ENCODE results near the gene SPACA4. TPM values are rescaled to one million over a fixed set of nuclear protein-coding genes. Genes with fewer than 3 reads are reported as not detected.

SPACA4 gene
- total and polyA plus RNA-seq, 9 of the 15 experiments (the other 6 are each of a cell fraction or from before 2014, with no cell fraction given) = not detected

DNA sequence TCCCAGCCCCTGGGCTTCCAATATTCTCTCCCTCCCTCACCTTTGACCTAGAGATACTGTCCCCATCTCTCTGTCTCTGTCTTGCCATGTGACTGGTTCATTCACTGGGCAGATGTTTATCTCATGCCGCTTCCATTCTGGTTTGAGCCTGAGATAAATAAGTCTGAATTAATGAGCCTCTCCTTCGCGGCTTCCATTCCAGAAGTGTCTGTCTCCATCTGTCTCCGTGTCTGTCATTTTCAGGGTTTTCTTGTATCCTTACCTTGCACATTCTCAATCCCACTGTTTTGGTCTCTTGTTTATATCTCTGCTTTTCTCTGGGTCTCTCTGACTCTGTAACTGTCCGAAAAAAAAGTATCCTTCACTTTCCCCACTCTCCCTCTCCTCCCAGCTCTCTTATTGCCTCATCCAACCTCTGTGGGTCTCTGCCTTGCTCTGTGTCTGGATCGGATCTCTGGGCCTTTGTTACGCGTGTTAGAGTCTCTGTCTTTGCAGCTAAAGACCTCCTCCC lies 17.1 kb downstream of the SPACA4 start (continued):
- TF ChIP-seq KAT2B (IDR thresholded peaks at IDR 0.05; ENCODE audit: low read depth, low read length) (no peak), MTA3 (IDR thresholded peaks at IDR 0.05; ENCODE audit: borderline replicate concordance) (0 out of 2 replicates have a peak, but pooled peaks have one; percentile 13), NCOA2 (IDR thresholded peaks at IDR 0.05; ENCODE audit: partially characterized antibody in 2 of 2) (no peak), TCF7L2 (IDR thresholded peaks at IDR 0.05; ENCODE audit: low read depth, low read length) (no peak), TAF1 (IDR thresholded peaks at IDR 0.05; ENCODE audit: control insufficient read depth, extremely low read depth, insufficient read depth, low read length, severe bottlenecking) (peak; percentile 29), SIN3A (IDR thresholded peaks at IDR 0.05; ENCODE audit: borderline replicate concordance in 2 of 2, control insufficient read depth in 1 of 2, low read depth in 2 of 2, low read length in 2 of 2) (no peak), MTF1 (CRISPR knock-in tag; IDR thresholded peaks at IDR 0.05; ENCODE audit: borderline replicate concordance) (no peak), HLTF (IDR thresholded peaks at IDR 0.05) (0 out of 2 replicates have a peak, but pooled peaks have one; percentile 18), FOXP4 (CRISPR knock-in tag; IDR thresholded peaks at IDR 0.05; ENCODE audit: borderline replicate concordance) (0 out of 2 replicates have a peak, but pooled peaks have one; percentile 54), EP400 (IDR thresholded peaks at IDR 0.05) (no peak; the same call in 1 of the 2 replicates), LARP7 (IDR thresholded peaks at IDR 0.05) (0 out of 2 replicates have a peak, but pooled peaks have one; percentile 22), LEF1 (IDR thresholded peaks at IDR 0.05) (peak; percentile 43; the same call in 1 of the 2 replicates), ELF2 (CRISPR knock-in tag; IDR thresholded peaks at IDR 0.05) (no peak), NFRKB (IDR thresholded peaks at IDR 0.05; ENCODE audit: low read depth) (peak; percentile 80), MTA2 (IDR thresholded peaks at IDR 0.05; ENCODE audit: low read depth) (no peak), RB1 (IDR thresholded peaks at IDR 0.05; ENCODE audit: low read depth) (no peak), ZNF586 (CRISPR knock-in tag; conservative IDR thresholded peaks at IDR 0.05) (no peak), PHB2 (IDR thresholded peaks at IDR 0.05; ENCODE audit: low read depth) (peak; percentile 59; the same call in 1 of the 2 replicates)
- TF ChIP-seq, protein P1, sequence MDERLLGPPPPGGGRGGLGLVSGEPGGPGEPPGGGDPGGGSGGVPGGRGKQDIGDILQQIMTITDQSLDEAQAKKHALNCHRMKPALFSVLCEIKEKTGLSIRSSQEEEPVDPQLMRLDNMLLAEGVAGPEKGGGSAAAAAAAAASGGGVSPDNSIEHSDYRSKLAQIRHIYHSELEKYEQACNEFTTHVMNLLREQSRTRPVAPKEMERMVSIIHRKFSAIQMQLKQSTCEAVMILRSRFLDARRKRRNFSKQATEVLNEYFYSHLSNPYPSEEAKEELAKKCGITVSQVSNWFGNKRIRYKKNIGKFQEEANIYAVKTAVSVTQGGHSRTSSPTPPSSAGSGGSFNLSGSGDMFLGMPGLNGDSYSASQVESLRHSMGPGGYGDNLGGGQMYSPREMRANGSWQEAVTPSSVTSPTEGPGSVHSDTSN (CRISPR knock-in tag; IDR thresholded peaks at IDR 0.05; ENCODE audit: low read depth) = no peak
- TF ChIP-seq, protein P1 (tag; conservative IDR thresholded peaks at IDR 0.05; ENCODE audit: low read depth) = 0 out of 2 replicates have a peak, but pooled peaks have one; percentile 11
- TF ChIP-seq, protein P2, sequence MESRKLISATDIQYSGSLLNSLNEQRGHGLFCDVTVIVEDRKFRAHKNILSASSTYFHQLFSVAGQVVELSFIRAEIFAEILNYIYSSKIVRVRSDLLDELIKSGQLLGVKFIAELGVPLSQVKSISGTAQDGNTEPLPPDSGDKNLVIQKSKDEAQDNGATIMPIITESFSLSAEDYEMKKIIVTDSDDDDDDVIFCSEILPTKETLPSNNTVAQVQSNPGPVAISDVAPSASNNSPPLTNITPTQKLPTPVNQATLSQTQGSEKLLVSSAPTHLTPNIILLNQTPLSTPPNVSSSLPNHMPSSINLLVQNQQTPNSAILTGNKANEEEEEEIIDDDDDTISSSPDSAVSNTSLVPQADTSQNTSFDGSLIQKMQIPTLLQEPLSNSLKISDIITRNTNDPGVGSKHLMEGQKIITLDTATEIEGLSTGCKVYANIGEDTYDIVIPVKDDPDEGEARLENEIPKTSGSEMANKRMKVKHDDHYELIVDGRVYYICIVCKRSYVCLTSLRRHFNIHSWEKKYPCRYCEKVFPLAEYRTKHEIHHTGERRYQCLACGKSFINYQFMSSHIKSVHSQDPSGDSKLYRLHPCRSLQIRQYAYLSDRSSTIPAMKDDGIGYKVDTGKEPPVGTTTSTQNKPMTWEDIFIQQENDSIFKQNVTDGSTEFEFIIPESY (CRISPR knock-in tag; IDR thresholded peaks at IDR 0.05) = peak; percentile 45; the same call in 1 of the 2 replicates
